Natural killer cell (primary cell): ENCODE data around the gene DCTN2. TPM values are rescaled to one million over a fixed set of nuclear protein-coding genes. Genes with fewer than 3 reads are reported as not detected.

Experiments used
- ATAC-seq, 3 donors: fragments of 150-1000 bp in 2 of 3; fragments of 200-7000 bp in 1 of 3; cut with Tn5 transposase; 1 replicate in 1 of 3; 2 replicates in 2 of 3; pipeline ENCODE4 v1.10.0; 2021; ENCODE audit warnings: mild to moderate bottlenecking in 2 of 3, moderate library complexity in 2 of 3
- DNase-seq, 2 donors: peaks; one replicate each; pipeline versions ENCODE4 v3.0.0 to v3.0.0-alpha.2; 2013 to 2021; ENCODE audit warnings: mixed read lengths in 1 of 2
- H3K27ac ChIP-seq: one replicate; pipeline ENCODE4 v1.5.1; 2013; ENCODE audit warnings: mild to moderate bottlenecking, low read length
- H3K27me3 ChIP-seq: one replicate; pipeline ENCODE4 v1.6.1; 2013; ENCODE audit warnings: low read length; ENCODE audit not compliant: control insufficient read depth, insufficient read depth
- H3K36me3 ChIP-seq: one replicate; pipeline ENCODE4 v1.6.1; 2013; ENCODE audit warnings: low read length; ENCODE audit not compliant: control insufficient read depth, insufficient read depth
- H3K4me1 ChIP-seq: one replicate; pipeline ENCODE4 v1.6.1; 2013; ENCODE audit warnings: low read length; ENCODE audit not compliant: control insufficient read depth, insufficient read depth
- H3K4me3 ChIP-seq: one replicate; pipeline ENCODE4 v1.5.1; 2013; ENCODE audit warnings: low read length
- H3K9me3 ChIP-seq: one replicate; pipeline ENCODE4 v1.6.1; 2013; ENCODE audit warnings: low read length; ENCODE audit not compliant: control insufficient read depth, insufficient read depth
- H3K27ac Mint-ChIP-seq, 2 donors: one replicate each; pipeline ENCODE4 v1.8.0; 2022; ENCODE audit warnings: mild to moderate bottlenecking in 2 of 2, mixed read lengths in 2 of 2, moderate library complexity in 1 of 2
- H3K27me3 Mint-ChIP-seq, 2 donors: one replicate each; pipeline ENCODE4 v1.8.0; 2022; ENCODE audit warnings: low read depth in 2 of 2, mixed read lengths in 2 of 2
- H3K36me3 Mint-ChIP-seq: one replicate; pipeline ENCODE4 v1.8.0; 2022; ENCODE audit warnings: mixed read lengths
- H3K4me1 Mint-ChIP-seq, 2 donors: one replicate each; pipeline ENCODE4 v1.8.0; 2022; ENCODE audit warnings: mixed read lengths in 2 of 2
- H3K4me3 Mint-ChIP-seq: one replicate; pipeline ENCODE4 v1.8.0; 2022; ENCODE audit warnings: mild to moderate bottlenecking, moderate library complexity, mixed read lengths
- H3K9me3 Mint-ChIP-seq, 2 donors: one replicate each; pipeline ENCODE4 v1.8.0; 2022; ENCODE audit warnings: mixed read lengths in 2 of 2
- WGBS: methylation state at CpG from one replicate; pipeline ENCODE4 v1.1.7; 2013; ENCODE audit warnings: missing lambda C conversion rate; ENCODE audit not compliant: insufficient coverage; 5-methylcytosine and 5-hydroxymethylcytosine counted together
- intact Hi-C: fragments of 100-400 bp; cut with micrococcal nuclease; formaldehyde crosslinking; loops from one replicate; pipeline ENCODE4 v1.14.2; 2022
- total RNA-seq, 4 donors: library from RNA; stranded (reverse); fragments of 120-200 nt in 1 of 4; gene quantifications; one replicate each; pipeline versions ENCODE4 v1.2.3 to v1.2.4, GENCODE V29; 2013 to 2022
- TF ChIP-seq, protein P1 (sequence below): fragments of 200-600 bp; IDR thresholded peaks from one replicate; pipeline ENCODE4 v1.8.0; 2022; ENCODE audit warnings: antibody characterized with exemption

The DCTN2 gene
- total RNA-seq, 3 donors from 2014 or later (not counting 1 experiment from before 2014, with no cell fraction given), result 65.5 to 76.5 (median 71.8) TPM

DNA sequence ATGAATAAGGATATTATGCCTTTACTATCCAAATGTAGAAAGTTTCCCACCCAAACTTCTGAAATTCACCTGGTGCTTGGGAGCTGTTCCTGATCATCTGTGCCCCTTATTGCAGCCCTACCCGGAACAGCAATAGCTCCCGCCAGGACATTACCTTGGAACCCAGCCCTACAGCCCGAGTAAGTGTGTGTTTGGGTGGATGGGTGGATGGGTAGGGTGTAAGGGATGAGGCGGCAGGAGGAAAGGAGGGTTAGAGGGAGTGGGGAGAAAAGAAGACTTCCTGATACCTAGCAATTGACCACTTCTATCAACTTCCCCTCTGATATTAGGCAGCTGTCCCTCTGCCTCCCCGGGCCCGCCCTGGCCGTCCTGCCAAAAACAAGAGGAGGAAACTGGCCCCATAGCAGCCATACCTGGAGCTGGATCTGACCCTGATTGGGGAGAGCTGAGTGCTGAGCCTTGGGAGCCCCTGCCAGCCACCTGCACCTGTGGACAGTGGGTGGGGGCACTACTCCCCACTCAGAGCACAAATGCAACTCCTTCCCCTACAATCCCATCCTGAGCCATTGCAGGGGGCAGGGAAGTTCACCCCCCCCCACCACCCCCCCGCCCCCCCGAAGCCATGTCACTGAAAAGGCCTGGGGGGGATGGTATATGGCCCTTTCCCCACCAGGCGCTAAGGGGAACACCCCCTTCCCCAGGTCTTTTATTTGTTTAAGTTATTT lies 18.0 kb downstream of the DCTN2 start:
- Histone ChIP-seq H3K4me3 (no peak overlapping the region), H3K9me3 (no peaks in the 10 kb centered on the region), H3K36me3 (peaks cover 78% of the 10 kb centered on the region), H3K27me3 (no peaks in the 10 kb centered on the region), H3K4me1 (peaks cover 14% of the 10 kb centered on the region), H3K27ac (no peak overlapping the region)
- intact Hi-C loops, result no loop called here
- DNase-seq (no peak), ATAC-seq (no peak)
- peak overlapping the region; percentile 64 to 71 for H3K27ac Mint-ChIP-seq
- WGBS, result 95% methylated on average over 7 of the region's 10 CpGs
- H3K4me3 Mint-ChIP-seq, result no peak overlapping the region
- H3K27me3 Mint-ChIP-seq, result no peaks in the 10 kb centered on the region
- TF ChIP-seq, protein P1, sequence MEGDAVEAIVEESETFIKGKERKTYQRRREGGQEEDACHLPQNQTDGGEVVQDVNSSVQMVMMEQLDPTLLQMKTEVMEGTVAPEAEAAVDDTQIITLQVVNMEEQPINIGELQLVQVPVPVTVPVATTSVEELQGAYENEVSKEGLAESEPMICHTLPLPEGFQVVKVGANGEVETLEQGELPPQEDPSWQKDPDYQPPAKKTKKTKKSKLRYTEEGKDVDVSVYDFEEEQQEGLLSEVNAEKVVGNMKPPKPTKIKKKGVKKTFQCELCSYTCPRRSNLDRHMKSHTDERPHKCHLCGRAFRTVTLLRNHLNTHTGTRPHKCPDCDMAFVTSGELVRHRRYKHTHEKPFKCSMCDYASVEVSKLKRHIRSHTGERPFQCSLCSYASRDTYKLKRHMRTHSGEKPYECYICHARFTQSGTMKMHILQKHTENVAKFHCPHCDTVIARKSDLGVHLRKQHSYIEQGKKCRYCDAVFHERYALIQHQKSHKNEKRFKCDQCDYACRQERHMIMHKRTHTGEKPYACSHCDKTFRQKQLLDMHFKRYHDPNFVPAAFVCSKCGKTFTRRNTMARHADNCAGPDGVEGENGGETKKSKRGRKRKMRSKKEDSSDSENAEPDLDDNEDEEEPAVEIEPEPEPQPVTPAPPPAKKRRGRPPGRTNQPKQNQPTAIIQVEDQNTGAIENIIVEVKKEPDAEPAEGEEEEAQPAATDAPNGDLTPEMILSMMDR, result no peak
- H3K4me1 Mint-ChIP-seq, result peaks cover 7 to 35% of the 10 kb centered on the region in 2 donors
- no peaks in the 10 kb centered on the region for H3K9me3 Mint-ChIP-seq
- peaks cover 15% of the 10 kb centered on the region for H3K36me3 Mint-ChIP-seq

DNA sequence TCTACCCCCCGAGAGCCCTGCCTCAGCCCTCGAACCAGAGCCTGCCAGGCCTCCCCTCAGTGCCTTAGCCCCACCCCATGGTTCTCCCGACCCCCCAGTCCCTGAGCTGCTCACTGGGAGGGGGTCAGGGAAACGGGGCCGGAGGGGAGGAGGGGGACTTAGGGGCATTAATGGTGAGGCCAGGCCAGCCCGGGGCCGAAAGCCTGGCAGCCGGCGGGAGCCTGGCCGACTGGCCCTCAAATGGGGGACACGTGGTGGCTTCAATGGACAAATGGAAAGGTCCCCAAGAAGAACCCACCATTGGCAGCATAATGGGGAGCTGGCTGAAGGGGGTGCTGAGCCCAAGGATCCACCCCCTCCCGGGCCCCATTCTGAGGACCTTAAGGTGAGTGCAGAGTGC lies 18.8 kb downstream of the DCTN2 start:
- H3K9me3 Mint-ChIP-seq, result no peaks in the 10 kb centered on the region
- Histone ChIP-seq H3K9me3 (no peaks in the 10 kb centered on the region), H3K36me3 (peaks cover 73% of the 10 kb centered on the region), H3K4me1 (peaks cover 22% of the 10 kb centered on the region), H3K27ac (no peak overlapping the region), H3K27me3 (no peaks in the 10 kb centered on the region), H3K4me3 (no peak overlapping the region)
- no peaks in the 10 kb centered on the region for H3K27me3 Mint-ChIP-seq
- H3K4me3 Mint-ChIP-seq, result no peak overlapping the region
- TF ChIP-seq, protein P1, result no peak
- peaks cover 10 to 44% of the 10 kb centered on the region in 2 donors for H3K4me1 Mint-ChIP-seq
- ATAC-seq (no peak), DNase-seq (no peak)
- 96% methylated on average over 11 of the region's 12 CpGs for WGBS
- H3K27ac Mint-ChIP-seq, result peak overlapping the region in 1 of 2 donors; percentile 64
- intact Hi-C loops, result no loop called here
- peaks cover 15% of the 10 kb centered on the region for H3K36me3 Mint-ChIP-seq

DNA sequence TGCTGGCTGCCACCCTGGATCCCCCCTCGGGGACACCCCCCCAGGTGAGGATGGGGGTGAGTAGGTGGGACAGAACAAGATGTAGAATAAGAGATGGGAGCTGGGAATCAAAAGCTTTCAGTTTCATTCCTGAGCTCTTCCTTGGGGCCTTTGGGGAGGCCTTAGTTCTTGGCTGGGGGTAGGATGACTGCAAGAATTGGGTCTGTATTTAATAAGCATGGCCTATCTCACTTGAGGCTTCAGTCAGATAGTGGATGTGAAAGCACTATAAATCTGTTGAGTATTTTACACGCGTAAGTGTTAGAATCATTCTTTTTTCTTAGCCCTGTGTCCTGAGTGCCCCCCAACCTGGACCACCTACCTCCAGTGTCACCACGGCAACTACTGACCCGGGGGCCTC lies 19.8 kb downstream of the DCTN2 start:
- H3K4me1 Mint-ChIP-seq, result peaks cover 10 to 49% of the 10 kb centered on the region in 2 donors
- no peaks in the 10 kb centered on the region for H3K9me3 ChIP-seq
- H3K4me3 Mint-ChIP-seq, result no peak overlapping the region
- peak overlapping the region in 1 of 2 donors; percentile 99 for H3K27ac Mint-ChIP-seq
- no peak overlapping the region for H3K4me3 ChIP-seq
- H3K36me3 Mint-ChIP-seq, result peaks cover 8% of the 10 kb centered on the region
- DNase-seq (no peak), ATAC-seq (no peak)
- 94% methylated on average over 5 of the region's 5 CpGs for WGBS
- H3K36me3 ChIP-seq, result peaks cover 63% of the 10 kb centered on the region
- peaks cover 26% of the 10 kb centered on the region for H3K4me1 ChIP-seq
- intact Hi-C loops, result no loop called here
- TF ChIP-seq, protein P1, result no peak
- H3K27me3 Mint-ChIP-seq, result no peaks in the 10 kb centered on the region
- no peaks in the 10 kb centered on the region for H3K9me3 Mint-ChIP-seq
- H3K27ac ChIP-seq, result no peak overlapping the region
- H3K27me3 ChIP-seq, result no peaks in the 10 kb centered on the region
